Mesodermal cell (in vitro differentiated cells): ENCODE results near the gene SERPINE1.
"Not testable (repeated sequence)": the region's sequence is repeated elsewhere in the genome, so short reads cannot be mapped to it uniquely, and the experiment has no call there.

Source experiments
- H3K27ac ChIP-seq: 2 replicates; pipeline ENCODE4 v1.7.0; 2013; ENCODE audit warnings: mild to moderate bottlenecking, low read depth, low read length, moderate library complexity; ENCODE audit not compliant: severe bottlenecking
- H3K36me3 ChIP-seq: 2 replicates; pipeline ENCODE4 v1.7.1; 2013; ENCODE audit warnings: mild to moderate bottlenecking, low read length, moderate library complexity; ENCODE audit not compliant: control insufficient read depth, insufficient read depth
- H3K4me1 ChIP-seq: one replicate; pipeline ENCODE4 v1.7.1; 2013; ENCODE audit warnings: mild to moderate bottlenecking, low read length; ENCODE audit not compliant: insufficient read depth, control insufficient read depth, poor library complexity, severe bottlenecking
- H3K4me3 ChIP-seq: 2 replicates; pipeline ENCODE4 v1.7.0; 2013; ENCODE audit warnings: low read length, control low read depth, mild to moderate bottlenecking; ENCODE audit not compliant: insufficient read depth, poor library complexity, severe bottlenecking; ENCODE audit errors: extremely low read depth
- H3K9me3 ChIP-seq: 2 replicates; pipeline ENCODE4 v1.7.1; 2013; ENCODE audit warnings: mild to moderate bottlenecking, low read length, moderate library complexity; ENCODE audit not compliant: control insufficient read depth
- WGBS, 2 experiments: methylation state at CpG; one replicate each; pipeline ENCODE4 v1.1.5; 2013; ENCODE audit warnings: missing lambda C conversion rate in 2 of 2; ENCODE audit not compliant: insufficient coverage in 2 of 2; 5-methylcytosine and 5-hydroxymethylcytosine counted together

Gene SERPINE1

GRCh38 chr7:101124376-101125056 is 2.4 kb upstream of the SERPINE1 start:
- Histone ChIP-seq H3K36me3 (peaks cover 16% of the 10 kb centered on the region), H3K9me3 (no peaks in the 10 kb centered on the region), H3K4me3 (no peak overlapping the region), H3K4me1 (peaks cover 66% of the 10 kb centered on the region), H3K27ac (peak overlapping the region; percentile 96)
- 70 to 71% methylated on average over 5 of the region's 7 CpGs for WGBS, 2 experiments

- H3K27ac ChIP-seq = peak overlapping the region; percentile 79
- no peak overlapping the region for H3K4me3 ChIP-seq
- 81 to 86% methylated on average over 5 to 14 of the region's 15 CpGs for WGBS, 2 experiments
These were observed 784 bp upstream of the SERPINE1 start for GRCh38 chr7:101125989-101126650.

GRCh38 chr7:101127460-101128039 is 646 bp downstream of the SERPINE1 start:
- Histone ChIP-seq H3K4me3 (peak overlapping the region; percentile 52), H3K36me3 (peaks cover 46% of the 10 kb centered on the region), H3K4me1 (peaks cover 38% of the 10 kb centered on the region), H3K27ac (peak overlapping the region; percentile 79), H3K9me3 (no peaks in the 10 kb centered on the region)
- WGBS, 2 experiments = 66 to 75% methylated on average over 2 of the region's 3 CpGs

More at GRCh38 chr7:101125989-101126650, 784 bp upstream of the SERPINE1 start:
- Histone ChIP-seq H3K9me3 (no peaks in the 10 kb centered on the region), H3K36me3 (peaks cover 32% of the 10 kb centered on the region), H3K4me1 (peaks cover 51% of the 10 kb centered on the region)

- WGBS, 2 experiments = 89 to 92% methylated on average over 11 to 13 of the region's 14 CpGs
- H3K9me3 ChIP-seq = no peaks in the 10 kb centered on the region
- no peak overlapping the region for H3K27ac ChIP-seq
- peaks cover 53% of the 10 kb centered on the region for H3K36me3 ChIP-seq
- H3K4me3 ChIP-seq = peak overlapping the region; percentile 52
- H3K4me1 ChIP-seq = peaks cover 38% of the 10 kb centered on the region
These were observed 1.3 kb downstream of the SERPINE1 start for GRCh38 chr7:101128040-101128834.

- Histone ChIP-seq H3K36me3 (peaks cover 67% of the 10 kb centered on the region), H3K27ac (no peak overlapping the region), H3K4me1 (peaks cover 43% of the 10 kb centered on the region), H3K9me3 (no peaks in the 10 kb centered on the region), H3K4me3 (peak overlapping the region; percentile 19)
- no CpG with 5 or more reads among the region's 3 CpGs for WGBS, 2 experiments
These were observed 2.8 kb downstream of the SERPINE1 start for GRCh38 chr7:101129603-101130117.

- not testable (repeated sequence) for H3K27ac ChIP-seq, H3K9me3 ChIP-seq, H3K4me3 ChIP-seq
- Histone ChIP-seq H3K4me1 (peaks cover 50% of the 10 kb centered on the region), H3K36me3 (peaks cover 99% of the 10 kb centered on the region)
- 91 to 95% methylated on average over 10 to 13 of the region's 18 CpGs for WGBS, 2 experiments
These were observed 6.0 kb downstream of the SERPINE1 start for GRCh38 chr7:101132626-101133600.

GRCh38 chr7:101133621-101134398 is 6.9 kb downstream of the SERPINE1 start:
- WGBS, 2 experiments = 86 to 89% methylated on average over 11 to 12 of the region's 15 CpGs
- Histone ChIP-seq H3K27ac (peak overlapping the region; percentile 36), H3K4me1 (peaks cover 54% of the 10 kb centered on the region), H3K9me3 (no peaks in the 10 kb centered on the region), H3K36me3 (peaks cover 90% of the 10 kb centered on the region), H3K4me3 (no peak overlapping the region)

GRCh38 chr7:101134399-101134980 is 7.6 kb downstream of the SERPINE1 start:
- Histone ChIP-seq H3K4me1 (peaks cover 54% of the 10 kb centered on the region), H3K27ac (peak overlapping the region; percentile 36)
- WGBS, 2 experiments = 100% methylated on average over 1 of the region's 6 CpGs; no CpG with 5 or more reads in 1 of the 2 experiments

GRCh38 chr7:101137651-101138212 is 10.8 kb downstream of the SERPINE1 start:
- H3K36me3 ChIP-seq = peaks cover 51% of the 10 kb centered on the region
- no peak overlapping the region for H3K4me3 ChIP-seq
- 88 to 95% methylated on average over 6 to 8 of the region's 9 CpGs for WGBS, 2 experiments
- peaks cover 64% of the 10 kb centered on the region for H3K4me1 ChIP-seq
- H3K27ac ChIP-seq = peak overlapping the region; percentile 94
- H3K9me3 ChIP-seq = no peaks in the 10 kb centered on the region

More at GRCh38 chr7:101134399-101134980, 7.6 kb downstream of the SERPINE1 start:
- Histone ChIP-seq H3K9me3 (no peaks in the 10 kb centered on the region), H3K4me3 (no peak overlapping the region), H3K36me3 (peaks cover 83% of the 10 kb centered on the region)
